ENCODE results near the gene FAM111B. TPM values are rescaled to one million over a fixed set of nuclear protein-coding genes. Genes with fewer than 3 reads are reported as not detected.
"Not testable (repeated sequence)": the region's sequence is repeated elsewhere in the genome, so short reads cannot be mapped to it uniquely, and the experiment has no call there.

The FAM111B gene
- total RNA-seq, 4 donors from 2014 or later, result 18.5 TPM; not detected in 3

- Histone ChIP-seq H3K27ac (no peak overlapping the region), H3K27me3 (no peaks in the 10 kb centered on the region), H3K9me3 (no peaks in the 10 kb centered on the region), H3K4me1 (no peaks in the 10 kb centered on the region), H3K36me3 (no peaks in the 10 kb centered on the region), H3K4me3 (no peak overlapping the region)
- peak; percentile 77 to 79 for DNase-seq
- intact Hi-C loops (cut with DNase I; ENCODE audit: low total_unique reads), result no loop called here
- TF ChIP-seq CTCF (IDR thresholded peaks at IDR 0.05) (peak; percentile 88 to 99 (median 93)), POLR2A (IDR thresholded peaks at IDR 0.05) (no peak)
Observed at GRCh38 chr11:59135648-59136461, 28.8 kb downstream of the FAM111B start.

- H3K9me3 ChIP-seq; H3K27ac ChIP-seq; DNase-seq; H3K36me3 ChIP-seq; H3K27me3 ChIP-seq; H3K4me3 ChIP-seq; H3K4me1 ChIP-seq; intact Hi-C loops (cut with DNase I; ENCODE audit: low total_unique reads): not testable (repeated sequence)
Observed at GRCh38 chr11:59136551-59136950, 29.5 kb downstream of the FAM111B start.

GRCh38 chr11:59137190-59137589, 30.2 kb downstream of the FAM111B start:
- intact Hi-C loops (cut with DNase I; ENCODE audit: low total_unique reads), result no loop called here
- H3K4me3 ChIP-seq, result no peak overlapping the region
- TF ChIP-seq CTCF (IDR thresholded peaks at IDR 0.05) (no peak), POLR2A (IDR thresholded peaks at IDR 0.05) (no peak)
- H3K4me1 ChIP-seq, result no peaks in the 10 kb centered on the region
- no peak overlapping the region for H3K27ac ChIP-seq
- H3K27me3 ChIP-seq, result no peaks in the 10 kb centered on the region
- DNase-seq, result no peak
- H3K36me3 ChIP-seq, result no peaks in the 10 kb centered on the region
- no peaks in the 10 kb centered on the region for H3K9me3 ChIP-seq

GRCh38 chr11:59138643-59139042, 31.6 kb downstream of the FAM111B start:
- H3K27ac ChIP-seq, result no peak overlapping the region
- no peak for TF ChIP-seq POLR2A (IDR thresholded peaks at IDR 0.05)
- no peak for TF ChIP-seq CTCF (IDR thresholded peaks at IDR 0.05)
- no peaks in the 10 kb centered on the region for H3K27me3 ChIP-seq
- intact Hi-C loops (cut with DNase I; ENCODE audit: low total_unique reads), result no loop called here
- no peaks in the 10 kb centered on the region for H3K9me3 ChIP-seq
- no peak for DNase-seq
- H3K36me3 ChIP-seq, result no peaks in the 10 kb centered on the region
- no peaks in the 10 kb centered on the region for H3K4me1 ChIP-seq
- H3K4me3 ChIP-seq, result no peak overlapping the region

GRCh38 chr11:59141191-59141590, 34.2 kb downstream of the FAM111B start:
- TF ChIP-seq POLR2A (IDR thresholded peaks at IDR 0.05) (no peak), CTCF (IDR thresholded peaks at IDR 0.05) (no peak)
- intact Hi-C loops (cut with DNase I; ENCODE audit: low total_unique reads), result loop anchor here (10.0 kb wide), 1 partner anchor 566 kb away; the partner anchor contains the start of genes LPXN and ZFP91
- no peak for DNase-seq
- no peaks in the 10 kb centered on the region for H3K4me1 ChIP-seq
- H3K4me3 ChIP-seq, result no peak overlapping the region
- H3K27ac ChIP-seq, result no peak overlapping the region
- no peaks in the 10 kb centered on the region for H3K36me3 ChIP-seq
- H3K9me3 ChIP-seq, result no peaks in the 10 kb centered on the region
- no peaks in the 10 kb centered on the region for H3K27me3 ChIP-seq
